K562 (cell line): ENCODE measurements around the gene ACAT2. TPM values are rescaled to one million over a fixed set of nuclear protein-coding genes. Genes with fewer than 3 reads are reported as not detected.
A peak's percentile ranks its signal among the peaks of the same experiment; 100 is the strongest.

Experiments
- BRD4 ChIP-seq: fragments of 200-600 bp; sonication (generic); IDR thresholded peaks from 2 replicates; pipeline ENCODE4 v1.6.1; 2017; ENCODE audit warnings: inconsistent platforms
- CBFA2T2 ChIP-seq: fragments of 450-650 bp; conservative IDR thresholded peaks from 2 replicates; pipeline ENCODE4 v1.6.1; 2017; ENCODE audit warnings: mild to moderate bottlenecking
- CHD2 ChIP-seq: IDR thresholded peaks from 2 replicates; pipeline ENCODE4 v1.6.1; 2011; ENCODE audit warnings: low read depth, low read length
- E2F3 ChIP-seq: fragments of 250-450 bp; sonication (Bioruptor Pico); IDR thresholded peaks from 2 replicates; pipeline ENCODE4 v1.4.0; 2020; ENCODE audit warnings: mild to moderate bottlenecking
- IRF2 ChIP-seq: sonication (generic); formaldehyde crosslinking; IDR thresholded peaks from 2 replicates; pipeline ENCODE4 v1.8.1; 2022; ENCODE audit warnings: mild to moderate bottlenecking, missing genetic modification reagents
- KAT8 ChIP-seq: fragments of 450-650 bp; IDR thresholded peaks from 2 replicates; pipeline ENCODE4 v1.6.1; 2016; ENCODE audit warnings: low read depth, mild to moderate bottlenecking
- MAFK ChIP-seq: IDR thresholded peaks from 2 replicates; pipeline ENCODE4 v1.6.1; 2011; ENCODE audit warnings: low read length, improper control_type of control experiment
- NFIX ChIP-seq: fragments of 250-450 bp; sonication (Bioruptor Pico); IDR thresholded peaks from 2 replicates; pipeline ENCODE4 v1.4.0; 2020; ENCODE audit warnings: low read depth, mild to moderate bottlenecking, moderate library complexity
- OTX1 ChIP-seq: fragments of 450-650 bp; formaldehyde crosslinking; IDR thresholded peaks from 2 replicates; pipeline ENCODE4 v1.4.0; 2022; ENCODE audit warnings: mild to moderate bottlenecking
- PCBP1 ChIP-seq: fragments of 200-400 bp; formaldehyde crosslinking; IDR thresholded peaks from 2 replicates; pipeline ENCODE4 v1.6.1; 2018; ENCODE audit warnings: mild to moderate bottlenecking, low read depth, low read length; ENCODE audit not compliant: poor library complexity, severe bottlenecking
- RBFOX2 ChIP-seq: fragments of 200-400 bp; formaldehyde crosslinking; IDR thresholded peaks from 2 replicates; pipeline ENCODE4 v1.6.1; 2017; ENCODE audit warnings: low read depth, mild to moderate bottlenecking, low read length, moderate library complexity
- SMAD2 ChIP-seq: fragments of 150-350 bp; IDR thresholded peaks from 2 replicates; pipeline ENCODE4 v1.6.1; 2014; ENCODE audit warnings: low read depth, mild to moderate bottlenecking, low read length
- SRSF9 ChIP-seq: fragments of 200-400 bp; formaldehyde crosslinking; IDR thresholded peaks from 2 replicates; pipeline ENCODE4 v1.6.1; 2017; ENCODE audit warnings: low read depth, low read length, borderline replicate concordance
- TCF3 ChIP-seq: sonication (generic); formaldehyde crosslinking; IDR thresholded peaks from 2 replicates; pipeline ENCODE4 v1.4.0; 2020; ENCODE audit warnings: mild to moderate bottlenecking, missing genetic modification reagents
- ZNF134 ChIP-seq: fragments of 250-450 bp; sonication (Bioruptor Pico); conservative IDR thresholded peaks from 2 replicates; pipeline ENCODE4 v1.4.0; 2020
- ZNF347 ChIP-seq: fragments of 450-650 bp; formaldehyde crosslinking; IDR thresholded peaks from 2 replicates; pipeline ENCODE4 v1.4.0; 2020; ENCODE audit warnings: low read depth, mild to moderate bottlenecking, moderate library complexity
- polyA plus RNA-seq, 8 experiments: library from polyadenylated mRNA; depleted of rRNA in 4 of 8; stranded (reverse) in 5 of 8; unstranded in 3 of 8; fragments of >200 nt; fragmentation: Nextera tagmentation in 2 of 8; fragmentation: Illumina TruSeq in 1 of 8; extraction: Ambion mirVana in 2 of 8; extraction: Trizol in 1 of 8; gene quantifications; 2 replicates each; pipeline versions ENCODE4 v1.2.1 to v1.2.3, GENCODE V29; 2011 to 2014; ENCODE audit warnings: inconsistent platforms in 1 of 8, missing spikeins in 1 of 8
- total RNA-seq, 7 experiments: library from RNA; depleted of rRNA in 6 of 7; stranded (reverse); fragments of >200 nt in 6 of 7; fragmentation: Illumina TruSeq in 2 of 7; extraction: Trizol in 2 of 7; gene quantifications; 2 replicates each; pipeline versions ENCODE4 v1.2.1 to v1.2.3, GENCODE V29; 2011 to 2021; ENCODE audit warnings: low replicate concordance in 1 of 7
- TF ChIP-seq, protein P1 (sequence below), 2 experiments: fragments of 450-650 bp; IDR thresholded peaks; 2 replicates each; pipeline ENCODE4 v1.6.1; 2016
- TF ChIP-seq, protein P2 (sequence below): fragments of 450-650 bp; IDR thresholded peaks from 2 replicates; pipeline ENCODE4 v1.6.1; 2016; ENCODE audit warnings: low read depth, mild to moderate bottlenecking, moderate library complexity
- TF ChIP-seq, protein P3 (sequence below): fragments of 250-450 bp; sonication (Bioruptor Pico); IDR thresholded peaks from 2 replicates; pipeline ENCODE4 v1.8.0; 2021; ENCODE audit warnings: borderline replicate concordance, mild to moderate bottlenecking, moderate library complexity; ENCODE audit not compliant: poor library complexity, severe bottlenecking
- TF ChIP-seq, protein P4 (sequence below): fragments of 250-450 bp; sonication (Bioruptor Pico); IDR thresholded peaks from 2 replicates; pipeline ENCODE4 v1.4.0; 2020; ENCODE audit warnings: mild to moderate bottlenecking, moderate library complexity
- TF ChIP-seq, protein P5 (sequence below): fragments of 450-650 bp; formaldehyde crosslinking; IDR thresholded peaks from 2 replicates; pipeline ENCODE4 v1.4.0; 2020; ENCODE audit warnings: mild to moderate bottlenecking, moderate library complexity

ACAT2 gene
- total and polyA plus RNA-seq, 9 of the 15 experiments (the other 6 are each of a cell fraction or from before 2014, with no cell fraction given) = 63.0 to 309 (median 144) TPM

DNA sequence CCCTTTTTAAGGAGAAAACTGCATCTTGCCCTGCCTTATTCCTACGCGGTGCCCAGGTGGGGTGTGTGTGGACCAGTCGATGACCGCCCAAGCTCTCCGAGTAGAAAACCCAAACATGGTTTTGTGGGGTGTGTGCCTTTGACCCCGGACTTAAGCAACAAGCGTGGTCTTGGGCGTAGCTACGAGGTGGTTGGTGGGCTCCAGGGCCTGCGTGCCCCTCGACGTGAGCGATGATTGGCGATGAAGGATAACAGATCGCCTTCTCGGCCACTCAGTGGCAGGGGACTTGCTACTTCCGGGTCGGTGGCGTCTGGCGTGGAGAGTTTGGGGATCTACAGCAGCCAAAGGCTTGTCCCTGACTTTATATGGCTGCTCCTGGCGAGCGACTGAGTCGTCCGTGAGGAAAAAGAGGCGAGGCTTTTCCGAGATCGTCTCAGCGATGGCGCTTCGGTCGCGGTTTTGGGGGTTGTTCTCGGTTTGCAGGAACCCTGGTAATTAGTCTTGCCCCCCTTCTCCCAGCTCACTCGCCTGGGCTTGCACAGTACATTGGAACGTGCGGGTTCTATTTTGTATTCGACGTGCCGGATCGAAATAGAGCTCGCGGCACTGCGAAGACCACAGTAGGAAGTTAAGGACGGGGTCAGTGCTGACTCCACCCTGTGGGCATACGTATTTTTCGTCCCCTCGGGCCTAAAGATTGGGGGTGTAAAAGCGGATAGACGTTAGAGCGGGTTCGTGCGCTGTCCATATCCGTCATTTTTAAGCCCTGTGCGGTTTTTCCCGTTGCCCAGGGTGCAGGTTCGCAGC, 28.5 kb downstream of the ACAT2 start, which contains the start of gene MRPL18 (continued):
- TF ChIP-seq BRD4 (0 out of 2 replicates have a peak, but pooled peaks have one; percentile 4), KAT8 (no peak), ZNF134 (CRISPR knock-in tag) (no peak), E2F3 (CRISPR knock-in tag) (no peak), CHD2 (peak; percentile 81), NFIX (no peak), SMAD2 (no peak), PCBP1 (no peak), CBFA2T2 (no peak), IRF2 (no peak), TCF3 (CRISPR knock-in tag) (no peak), ZNF347 (CRISPR knock-in tag) (no peak), OTX1 (CRISPR knock-in tag) (no peak), MAFK (no peak), RBFOX2 (peak; percentile 61), SRSF9 (no peak)
- TF ChIP-seq, protein P1, sequence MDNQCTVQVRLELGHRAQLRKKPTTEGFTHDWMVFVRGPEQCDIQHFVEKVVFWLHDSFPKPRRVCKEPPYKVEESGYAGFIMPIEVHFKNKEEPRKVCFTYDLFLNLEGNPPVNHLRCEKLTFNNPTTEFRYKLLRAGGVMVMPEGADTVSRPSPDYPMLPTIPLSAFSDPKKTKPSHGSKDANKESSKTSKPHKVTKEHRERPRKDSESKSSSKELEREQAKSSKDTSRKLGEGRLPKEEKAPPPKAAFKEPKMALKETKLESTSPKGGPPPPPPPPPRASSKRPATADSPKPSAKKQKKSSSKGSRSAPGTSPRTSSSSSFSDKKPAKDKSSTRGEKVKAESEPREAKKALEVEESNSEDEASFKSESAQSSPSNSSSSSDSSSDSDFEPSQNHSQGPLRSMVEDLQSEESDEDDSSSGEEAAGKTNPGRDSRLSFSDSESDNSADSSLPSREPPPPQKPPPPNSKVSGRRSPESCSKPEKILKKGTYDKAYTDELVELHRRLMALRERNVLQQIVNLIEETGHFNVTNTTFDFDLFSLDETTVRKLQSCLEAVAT (IDR thresholded peaks at IDR 0.05) = peak; percentile 42 to 71; a peak in 2 of 4 replicates
- TF ChIP-seq, protein P2, sequence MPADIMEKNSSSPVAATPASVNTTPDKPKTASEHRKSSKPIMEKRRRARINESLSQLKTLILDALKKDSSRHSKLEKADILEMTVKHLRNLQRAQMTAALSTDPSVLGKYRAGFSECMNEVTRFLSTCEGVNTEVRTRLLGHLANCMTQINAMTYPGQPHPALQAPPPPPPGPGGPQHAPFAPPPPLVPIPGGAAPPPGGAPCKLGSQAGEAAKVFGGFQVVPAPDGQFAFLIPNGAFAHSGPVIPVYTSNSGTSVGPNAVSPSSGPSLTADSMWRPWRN = no peak
- TF ChIP-seq, protein P3, sequence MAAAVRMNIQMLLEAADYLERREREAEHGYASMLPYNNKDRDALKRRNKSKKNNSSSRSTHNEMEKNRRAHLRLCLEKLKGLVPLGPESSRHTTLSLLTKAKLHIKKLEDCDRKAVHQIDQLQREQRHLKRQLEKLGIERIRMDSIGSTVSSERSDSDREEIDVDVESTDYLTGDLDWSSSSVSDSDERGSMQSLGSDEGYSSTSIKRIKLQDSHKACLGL (CRISPR knock-in tag) = no peak
- TF ChIP-seq, protein P4, sequence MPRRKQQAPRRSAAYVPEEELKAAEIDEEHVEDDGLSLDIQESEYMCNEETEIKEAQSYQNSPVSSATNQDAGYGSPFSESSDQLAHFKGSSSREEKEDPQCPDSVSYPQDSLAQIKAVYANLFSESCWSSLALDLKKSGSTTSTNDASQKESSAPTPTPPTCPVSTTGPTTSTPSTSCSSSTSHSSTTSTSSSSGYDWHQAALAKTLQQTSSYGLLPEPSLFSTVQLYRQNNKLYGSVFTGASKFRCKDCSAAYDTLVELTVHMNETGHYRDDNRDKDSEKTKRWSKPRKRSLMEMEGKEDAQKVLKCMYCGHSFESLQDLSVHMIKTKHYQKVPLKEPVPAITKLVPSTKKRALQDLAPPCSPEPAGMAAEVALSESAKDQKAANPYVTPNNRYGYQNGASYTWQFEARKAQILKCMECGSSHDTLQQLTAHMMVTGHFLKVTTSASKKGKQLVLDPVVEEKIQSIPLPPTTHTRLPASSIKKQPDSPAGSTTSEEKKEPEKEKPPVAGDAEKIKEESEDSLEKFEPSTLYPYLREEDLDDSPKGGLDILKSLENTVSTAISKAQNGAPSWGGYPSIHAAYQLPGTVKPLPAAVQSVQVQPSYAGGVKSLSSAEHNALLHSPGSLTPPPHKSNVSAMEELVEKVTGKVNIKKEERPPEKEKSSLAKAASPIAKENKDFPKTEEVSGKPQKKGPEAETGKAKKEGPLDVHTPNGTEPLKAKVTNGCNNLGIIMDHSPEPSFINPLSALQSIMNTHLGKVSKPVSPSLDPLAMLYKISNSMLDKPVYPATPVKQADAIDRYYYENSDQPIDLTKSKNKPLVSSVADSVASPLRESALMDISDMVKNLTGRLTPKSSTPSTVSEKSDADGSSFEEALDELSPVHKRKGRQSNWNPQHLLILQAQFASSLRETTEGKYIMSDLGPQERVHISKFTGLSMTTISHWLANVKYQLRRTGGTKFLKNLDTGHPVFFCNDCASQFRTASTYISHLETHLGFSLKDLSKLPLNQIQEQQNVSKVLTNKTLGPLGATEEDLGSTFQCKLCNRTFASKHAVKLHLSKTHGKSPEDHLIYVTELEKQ = no peak
- TF ChIP-seq, protein P5, sequence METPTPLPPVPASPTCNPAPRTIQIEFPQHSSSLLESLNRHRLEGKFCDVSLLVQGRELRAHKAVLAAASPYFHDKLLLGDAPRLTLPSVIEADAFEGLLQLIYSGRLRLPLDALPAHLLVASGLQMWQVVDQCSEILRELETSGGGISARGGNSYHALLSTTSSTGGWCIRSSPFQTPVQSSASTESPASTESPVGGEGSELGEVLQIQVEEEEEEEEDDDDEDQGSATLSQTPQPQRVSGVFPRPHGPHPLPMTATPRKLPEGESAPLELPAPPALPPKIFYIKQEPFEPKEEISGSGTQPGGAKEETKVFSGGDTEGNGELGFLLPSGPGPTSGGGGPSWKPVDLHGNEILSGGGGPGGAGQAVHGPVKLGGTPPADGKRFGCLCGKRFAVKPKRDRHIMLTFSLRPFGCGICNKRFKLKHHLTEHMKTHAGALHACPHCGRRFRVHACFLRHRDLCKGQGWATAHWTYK (CRISPR knock-in tag) = peak; percentile 89; the same call in 1 of the 2 replicates
